ENCODE measurements around the gene AP2A2.

DNA sequence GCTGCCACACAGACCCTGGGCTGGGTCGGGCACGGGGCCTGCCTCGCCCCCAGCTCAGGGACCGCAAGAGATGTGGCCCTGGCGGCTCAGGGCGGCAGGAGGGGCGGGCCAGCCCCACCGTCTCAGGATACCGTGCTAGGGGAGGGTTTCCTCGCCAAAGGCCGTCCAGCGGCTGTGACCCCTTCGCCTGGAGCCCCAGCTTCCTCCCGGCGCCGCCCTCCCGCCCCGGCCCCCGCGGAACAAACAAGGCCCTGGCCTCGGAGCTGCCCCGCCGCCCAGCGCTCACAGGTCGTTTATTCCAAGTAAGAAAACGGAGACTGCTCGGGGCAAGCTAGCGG is 543 bp upstream of the AP2A2 start:
- TF ChIP-seq CTCF (IDR thresholded peaks at IDR 0.05; ENCODE audit: low read depth, low read length, poor library complexity, severe bottlenecking) (no peak), EZH2phosphoT487 (IDR thresholded peaks at IDR 0.05; ENCODE audit: borderline replicate concordance, low read length) (no peak)
